TTC549 (cell line): ENCODE results near the gene LPP.

Experiments
- FAIRE-seq: peaks from 2 replicates; lab custom pipeline; 2012; peaks lifted over from hg19 to GRCh38; lab: Jason Lieb, UNC

The LPP gene

DNA sequence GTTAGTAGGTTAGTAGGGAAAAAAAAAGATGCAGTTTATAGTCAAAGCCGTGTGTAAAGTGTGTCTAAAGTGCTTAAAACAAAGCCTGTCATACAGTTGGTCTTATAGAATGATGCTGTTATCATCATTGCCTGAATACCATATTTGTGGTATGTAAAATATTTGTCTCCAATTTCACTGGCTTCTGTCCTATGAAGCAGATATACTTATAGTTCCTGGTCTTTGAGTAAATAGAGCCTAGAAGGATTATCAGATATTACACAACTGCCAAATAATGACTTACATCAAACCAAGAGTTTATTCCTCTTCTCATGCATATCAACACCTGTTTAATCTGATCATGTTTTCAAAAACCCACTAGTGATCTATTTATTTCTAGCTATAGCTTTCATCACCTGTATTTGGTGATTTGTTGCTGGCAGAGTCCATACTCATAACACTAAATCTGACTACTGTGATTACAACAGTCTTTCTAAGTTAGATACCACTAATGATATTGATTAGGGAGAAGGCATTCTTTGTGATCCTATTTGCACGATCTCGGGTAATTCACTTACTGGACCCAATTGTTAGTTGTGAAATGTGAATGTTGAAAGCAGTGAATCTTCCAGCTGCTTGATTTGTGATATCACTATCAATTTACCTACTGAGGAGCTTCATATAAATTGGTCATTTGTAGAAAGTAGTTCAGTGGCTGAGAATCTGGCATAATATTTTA is 413.7 kb downstream of the LPP start:
- FAIRE-seq, result no peak

DNA sequence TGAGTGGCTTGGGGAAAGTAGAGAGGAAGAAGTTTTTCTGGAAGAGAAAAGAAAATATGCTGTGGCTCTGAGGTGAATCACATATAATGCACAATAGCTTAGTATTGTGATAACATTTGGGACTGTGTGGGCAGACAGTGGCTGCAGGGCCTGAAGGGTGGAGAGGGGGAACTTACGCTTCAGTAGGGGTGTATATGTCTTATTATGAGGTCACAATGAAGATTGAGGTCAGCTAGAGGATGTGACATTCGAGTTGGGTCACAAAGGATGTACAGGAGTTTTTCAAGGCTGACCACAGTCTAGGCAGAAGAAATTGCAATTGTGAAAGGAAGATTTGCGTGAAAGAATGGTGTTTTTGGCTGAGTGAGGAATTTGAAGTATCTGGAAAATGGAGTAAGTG is 414.8 kb downstream of the LPP start:
- FAIRE-seq, result no peak

DNA sequence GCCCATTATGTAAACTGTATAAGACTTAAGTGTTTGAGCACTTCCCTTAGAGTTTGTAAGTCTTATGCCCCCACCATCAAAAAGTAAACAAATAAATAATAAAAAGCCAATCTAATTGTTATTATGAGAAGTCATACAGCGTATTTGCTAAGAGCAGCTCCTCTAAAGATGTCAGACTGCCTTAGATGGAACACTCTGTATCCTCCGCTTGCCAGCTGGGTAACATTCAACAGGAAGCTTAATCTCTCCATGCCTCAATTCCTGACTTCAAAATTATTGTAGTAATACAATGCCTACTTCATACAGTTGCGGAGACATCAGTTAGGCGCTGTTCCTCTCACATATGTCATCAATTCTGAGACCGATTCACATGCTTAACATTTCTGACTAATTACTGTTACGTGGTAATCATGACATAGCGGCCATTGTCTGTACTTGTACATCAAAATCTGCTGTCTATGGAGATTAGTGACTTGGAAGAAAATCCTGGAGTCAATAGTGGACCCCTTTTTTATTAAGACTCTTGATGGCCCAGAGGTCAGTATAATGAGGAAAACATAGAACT is 417.7 kb downstream of the LPP start:
- no peak for FAIRE-seq

- no peak for FAIRE-seq
These were observed 419.5 kb downstream of the LPP start for GRCh38 chr3:188573291-188573940.

- no peak for FAIRE-seq
These were observed 420.0 kb downstream of the LPP start for GRCh38 chr3:188573956-188574355.

- FAIRE-seq, result no peak
These were observed 420.9 kb downstream of the LPP start for GRCh38 chr3:188574885-188575284.

GRCh38 chr3:188575501-188575900 is 421.5 kb downstream of the LPP start:
- FAIRE-seq, result no peak

DNA sequence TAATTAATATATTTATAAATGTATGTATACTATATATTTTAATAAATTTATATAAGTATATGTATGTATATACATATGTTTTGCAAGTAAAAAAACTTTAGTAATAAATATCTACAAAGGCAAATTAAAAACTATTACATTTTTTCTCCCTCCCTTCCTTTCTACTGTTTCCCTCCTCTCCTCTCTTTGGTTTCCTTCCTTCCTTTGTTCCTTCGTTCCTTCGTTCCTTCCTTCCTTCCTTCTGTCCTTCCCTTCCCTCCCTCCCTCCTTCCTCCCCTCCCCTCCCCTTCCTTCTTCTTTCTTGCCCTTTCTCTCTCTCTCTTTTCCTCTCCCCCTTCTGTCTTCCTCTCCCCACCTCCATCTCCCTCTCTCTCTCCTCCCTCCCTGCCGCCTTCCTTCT is 423.6 kb downstream of the LPP start:
- no peak for FAIRE-seq

GRCh38 chr3:188578576-188579363 is 424.8 kb downstream of the LPP start:
- no peak for FAIRE-seq

DNA sequence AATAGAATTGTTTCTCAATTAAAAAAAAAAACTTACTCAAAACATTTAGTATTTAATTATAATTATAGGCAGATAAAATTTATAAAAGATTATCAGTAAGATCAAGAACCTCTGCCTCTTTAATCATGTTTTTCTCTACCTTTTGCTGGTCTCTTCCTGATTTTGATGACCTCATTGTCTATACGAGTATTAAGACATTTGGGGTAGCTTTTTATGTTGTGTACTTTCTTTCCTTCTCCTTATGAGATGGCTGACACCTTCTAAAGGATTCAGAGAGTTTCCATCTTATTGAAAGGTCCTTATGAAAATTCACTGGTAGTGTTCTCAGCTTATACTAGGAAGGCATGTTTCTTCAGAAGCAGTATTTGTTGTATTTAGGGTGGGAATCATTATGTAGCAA is 426.3 kb downstream of the LPP start:
- no peak for FAIRE-seq

DNA sequence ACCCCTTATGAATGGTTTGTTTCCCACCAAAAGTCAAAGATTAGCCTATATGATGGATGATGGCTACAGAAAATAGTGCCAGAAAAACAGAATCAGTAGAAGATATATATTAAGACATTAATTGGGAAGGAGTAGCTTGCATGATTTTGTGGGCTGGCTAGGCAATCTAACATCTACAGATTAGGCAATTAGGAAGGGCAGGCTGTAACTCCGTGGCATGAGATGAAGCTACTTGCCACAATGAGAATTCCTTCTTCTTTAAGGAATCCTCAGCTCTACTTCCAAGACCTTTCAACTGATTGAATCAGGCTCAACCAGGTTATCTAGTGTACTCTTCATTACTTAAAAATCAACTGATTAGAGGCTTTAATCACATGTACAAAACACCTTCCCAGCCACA is 426.7 kb downstream of the LPP start:
- FAIRE-seq, result no peak

- FAIRE-seq, result no peak
These were observed 427.4 kb downstream of the LPP start for GRCh38 chr3:188581365-188581764.

DNA sequence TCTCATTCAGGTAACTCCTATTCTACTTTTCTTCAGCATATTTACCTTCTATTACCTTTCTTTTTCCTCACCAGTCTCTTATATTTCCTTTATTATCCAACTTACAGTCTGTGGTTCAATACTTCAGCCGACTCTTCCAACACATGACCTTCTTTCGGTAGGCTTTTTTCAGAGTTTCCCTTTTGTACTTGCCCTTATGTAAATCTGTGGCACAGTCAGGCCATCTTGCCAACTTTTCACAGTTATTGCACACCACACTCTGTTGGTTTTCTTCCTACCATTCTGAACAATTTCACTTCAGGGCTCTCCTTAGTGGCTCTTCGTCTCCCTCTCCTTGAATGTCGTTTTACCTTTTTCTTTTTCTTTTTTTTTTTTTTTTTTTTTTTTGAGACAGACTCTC is 427.8 kb downstream of the LPP start:
- no peak for FAIRE-seq

DNA sequence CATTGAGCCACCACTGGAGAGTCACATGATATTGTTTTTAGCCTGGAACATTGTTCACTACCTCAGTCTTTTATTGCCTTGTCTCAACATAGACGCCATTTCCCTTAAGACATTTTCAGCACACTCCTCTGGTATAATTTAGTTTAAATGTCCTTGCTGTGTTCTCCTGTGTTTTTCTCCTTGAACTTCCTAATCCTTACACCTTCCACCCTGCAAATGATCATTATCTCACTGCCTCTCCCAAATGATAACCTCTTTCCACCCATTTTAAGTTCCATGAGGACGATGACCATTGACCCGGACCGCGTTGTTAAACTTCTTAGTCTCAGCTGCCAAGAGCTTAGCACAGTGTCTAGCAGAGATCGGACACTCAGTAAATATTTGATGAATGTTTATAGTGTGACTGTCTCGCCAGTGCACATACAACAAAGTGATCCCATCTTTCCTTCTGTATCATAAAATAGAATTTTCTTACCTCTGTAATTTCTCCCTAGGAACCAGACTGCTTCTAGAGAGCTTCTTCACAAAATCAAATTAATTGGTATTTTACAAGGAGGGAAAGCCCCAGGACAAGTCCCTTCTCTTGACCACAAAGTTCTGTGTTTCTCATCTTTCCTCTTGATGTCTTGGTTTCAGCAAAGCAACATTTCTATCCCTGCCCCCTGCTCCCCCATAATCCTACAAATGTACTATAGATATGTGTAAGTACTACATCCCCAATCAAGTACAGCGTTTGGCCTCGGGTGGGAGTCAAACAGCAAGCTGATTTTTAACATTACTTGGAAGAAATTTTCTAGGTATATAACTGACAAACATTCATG is 429.6 kb downstream of the LPP start:
- no peak for FAIRE-seq

DNA sequence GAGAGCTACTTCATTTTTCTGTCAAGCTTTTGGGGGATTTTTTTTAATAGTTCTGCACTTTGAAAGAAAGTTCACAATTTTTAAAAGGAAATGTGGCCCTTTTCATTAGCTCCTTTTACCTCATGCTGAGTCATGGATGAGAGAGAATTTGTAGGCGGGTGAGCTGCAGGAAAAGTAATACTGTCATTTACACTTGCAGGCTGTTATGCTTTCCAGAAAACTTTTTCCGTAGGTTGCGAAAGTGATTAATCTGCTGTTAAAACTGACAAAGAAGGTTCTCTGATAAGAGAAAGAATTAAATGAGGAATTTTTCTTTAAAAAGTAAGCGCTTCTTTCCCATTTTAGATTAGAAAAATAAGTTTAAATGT is 430.2 kb downstream of the LPP start:
- no peak for FAIRE-seq

GRCh38 chr3:188584958-188585689 is 431.2 kb downstream of the LPP start:
- no peak for FAIRE-seq

DNA sequence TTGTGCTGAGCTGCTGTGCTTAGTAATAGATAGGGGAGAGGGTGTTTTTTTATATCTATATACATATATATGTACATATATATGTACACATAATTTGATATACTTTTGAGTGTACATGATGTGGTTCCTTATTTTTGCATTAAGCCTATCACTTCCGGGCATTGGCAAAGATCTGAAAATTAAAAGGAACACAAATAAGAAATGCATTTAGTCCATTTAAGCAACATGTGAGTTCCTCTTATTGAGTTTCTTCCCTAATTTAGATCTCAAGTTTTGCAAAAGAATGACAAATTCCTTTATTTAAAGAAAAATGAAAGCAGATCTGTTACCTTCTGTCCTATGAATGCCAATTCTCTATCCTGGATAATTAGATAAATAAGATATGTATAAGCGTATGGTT is 435.1 kb downstream of the LPP start:
- no peak for FAIRE-seq

GRCh38 chr3:188589771-188590170 is 435.8 kb downstream of the LPP start:
- FAIRE-seq, result no peak

GRCh38 chr3:188590557-188590956 is 436.6 kb downstream of the LPP start:
- no peak for FAIRE-seq

- FAIRE-seq, result no peak
These were observed 440.2 kb downstream of the LPP start for GRCh38 chr3:188594139-188594538.

DNA sequence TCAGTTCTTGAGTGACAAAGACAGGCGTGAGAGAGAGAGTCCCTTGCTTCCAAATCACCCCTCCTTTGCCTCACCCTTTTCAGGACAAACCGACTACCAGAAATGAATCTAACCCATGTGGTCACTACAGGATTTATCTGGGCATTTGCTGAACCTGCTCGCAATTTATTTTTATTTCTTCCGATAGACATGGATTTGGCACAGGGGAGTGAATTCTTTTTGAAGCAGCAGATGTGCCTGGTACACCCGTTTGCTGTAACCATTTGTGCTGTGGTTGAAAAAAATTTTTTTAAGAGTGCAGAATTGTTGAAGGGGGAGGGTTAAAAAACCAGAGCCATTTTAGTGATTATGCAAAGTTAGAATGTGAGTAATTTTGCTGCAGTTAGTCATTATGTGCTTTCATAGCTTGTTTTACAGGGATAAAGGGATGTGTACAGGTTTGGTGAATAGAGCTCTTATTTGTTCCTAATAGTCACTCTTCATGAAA is 442.0 kb downstream of the LPP start:
- no peak for FAIRE-seq
